SU-DHL-6 (cell line): Measurements from ENCODE around the gene RPL11.

Source experiments
- CTCF ChIP-seq: fragments of 200-600 bp; sonication (generic); IDR thresholded peaks from one replicate; pipeline ENCODE4 v1.5.1; 2017; ENCODE audit warnings: antibody characterized with exemption, mild to moderate bottlenecking, low read length, moderate library complexity; ENCODE audit not compliant: insufficient read depth, poor library complexity, severe bottlenecking
- EZH2phosphoT487 ChIP-seq: fragments of 200-600 bp; sonication (generic), shearing (Covaris generic); conservative IDR thresholded peaks from 2 replicates; pipeline ENCODE4 v1.6.1; 2018; ENCODE audit warnings: mild to moderate bottlenecking, antibody characterized with exemption, low read length, moderate library complexity, mixed read lengths

- TF ChIP-seq CTCF (no peak), EZH2phosphoT487 (no peak)
Measured at GRCh38 chr1:23693599-23693998, 2.0 kb downstream of the RPL11 start.
